A673 (cell line): ENCODE measurements around the gene FSIP1. TPM values are rescaled to one million over a fixed set of nuclear protein-coding genes. Genes with fewer than 3 reads are reported as not detected.

ENCODE experiments used
- BruUV-seq: library from RNA; stranded (reverse); fragments of 400-500 nt; replicated peaks from 2 replicates; lab custom pipeline; 2021; lab: Mats Ljungman, UMichigan
- CTCF ChIA-PET: fragments of 300-600 bp; sonication (Branson Sonifier 250); formaldehyde crosslinking; loops from one replicate; lab custom pipeline; 2022; ENCODE audit warnings: antibody characterized with exemption; lab: Charles Lee
- POLR2A ChIA-PET: fragments of 300-600 bp; sonication (Branson Sonifier 250); formaldehyde crosslinking; loops from one replicate; lab custom pipeline; 2022; ENCODE audit warnings: antibody characterized with exemption; ENCODE audit not compliant: low non-redundant PET; lab: Charles Lee
- DNase-seq: peaks from one replicate; pipeline ENCODE4 v3.0.0-alpha.2; 2015; ENCODE audit warnings: low spot score
- H3K27ac ChIP-seq: fragments of 200-600 bp; sonication (generic); 2 replicates; pipeline ENCODE4 v1.5.1; 2016; ENCODE audit warnings: mixed run types, low read depth, mild to moderate bottlenecking, mixed read lengths, antibody characterized with exemption, low read length; ENCODE audit not compliant: poor library complexity, severe bottlenecking
- H3K27me3 ChIP-seq: fragments of 200-600 bp; sonication (generic); replicated peaks from 2 replicates; pipeline ENCODE4 v1.6.1; 2017; ENCODE audit warnings: mixed run types, low read depth, mild to moderate bottlenecking, mixed read lengths, antibody characterized with exemption, low read length; ENCODE audit not compliant: insufficient read depth, poor library complexity
- H3K36me3 ChIP-seq: fragments of 200-600 bp; sonication (generic); 2 replicates; pipeline ENCODE4 v1.6.1; 2016; ENCODE audit warnings: mixed run types, mild to moderate bottlenecking, mixed read lengths, antibody characterized with exemption, low read length; ENCODE audit not compliant: insufficient read depth, poor library complexity, severe bottlenecking
- H3K4me1 ChIP-seq: fragments of 200-600 bp; sonication (generic); 2 replicates; pipeline ENCODE4 v1.6.1; 2017; ENCODE audit warnings: mixed run types, mild to moderate bottlenecking, mixed read lengths, antibody characterized with exemption, low read length; ENCODE audit not compliant: insufficient read depth, poor library complexity, severe bottlenecking
- H3K4me3 ChIP-seq: fragments of 200-600 bp; sonication (generic); 2 replicates; pipeline ENCODE4 v1.5.1; 2016; ENCODE audit warnings: low read depth, mixed run types, mild to moderate bottlenecking, mixed read lengths, low read length; ENCODE audit not compliant: poor library complexity, severe bottlenecking
- H3K9me3 ChIP-seq: fragments of 200-600 bp; sonication (generic); 2 replicates; pipeline ENCODE4 v1.6.1; 2016; ENCODE audit warnings: mixed run types, low read depth, mild to moderate bottlenecking, mixed read lengths, antibody characterized with exemption, low read length; ENCODE audit not compliant: poor library complexity, severe bottlenecking
- CTCF ChIP-seq: fragments of 300-800, 200-600 bp; sonication (generic); conservative IDR thresholded peaks from 2 replicates; pipeline ENCODE4 v1.5.1; 2017; ENCODE audit warnings: low read depth, mild to moderate bottlenecking, antibody characterized with exemption, low read length, moderate library complexity, mixed read lengths
- EZH2 ChIP-seq: fragments of 200-600 bp; sonication (generic); IDR thresholded peaks from 2 replicates; pipeline ENCODE4 v1.6.1; 2017; ENCODE audit warnings: borderline replicate concordance, low read depth, mild to moderate bottlenecking, mixed read lengths, antibody characterized with exemption, low read length; ENCODE audit not compliant: poor library complexity, severe bottlenecking
- intact Hi-C: fragments of 100-400 bp; cut with micrococcal nuclease; formaldehyde crosslinking; loops from one replicate; pipeline ENCODE4 v1.10.0; 2022; ENCODE audit not compliant: unreplicated experiment
- total RNA-seq: library from RNA; stranded (reverse); gene quantifications from 2 replicates; pipeline ENCODE4 v1.2.3, GENCODE V29; 2021

The FSIP1 gene
- total RNA-seq, 1 experiment from 2014 or later, result 0.37 TPM

GRCh38 chr15:39803016-39803415, 20.4 kb upstream of the FSIP1 start:
- ChIA-PET POLR2A (no interaction called here), CTCF (interaction anchor here (0.6 to 1.0 kb wide), 3 partner anchors 72 to 145 kb away, joined by 3 to 9 read pairs (median 3); no protein-coding TSS in a partner anchor)
- no TSS peak for BruUV-seq
- intact Hi-C loops, result no loop called here
- Histone ChIP-seq H3K27ac (no peak overlapping the region), H3K4me3 (no peak overlapping the region), H3K27me3 (no peaks in the 10 kb centered on the region), H3K4me1 (no peaks in the 10 kb centered on the region), H3K9me3 (no peaks in the 10 kb centered on the region), H3K36me3 (no peaks in the 10 kb centered on the region)
- no peak for TF ChIP-seq CTCF
- TF ChIP-seq EZH2, result no peak
- no peak for DNase-seq

GRCh38 chr15:39801641-39802309, 19.1 kb upstream of the FSIP1 start:
- Histone ChIP-seq H3K4me3 (no peak overlapping the region), H3K27ac (no peak overlapping the region), H3K36me3 (no peaks in the 10 kb centered on the region), H3K9me3 (no peaks in the 10 kb centered on the region), H3K4me1 (no peaks in the 10 kb centered on the region), H3K27me3 (no peaks in the 10 kb centered on the region)
- BruUV-seq, result no TSS peak
- intact Hi-C loops, result loop anchor here (1.0 kb wide), 1 partner anchor 74 kb away; no protein-coding TSS in a partner anchor
- CTCF ChIA-PET, result interaction anchor here (1.0 kb wide), 1 partner anchor 73 kb away, joined by 3 read pairs; no protein-coding TSS in a partner anchor
- peak; percentile 41 for DNase-seq
- POLR2A ChIA-PET, result no interaction called here
- peak; percentile 57 for TF ChIP-seq CTCF
- TF ChIP-seq EZH2, result no peak

- TF ChIP-seq EZH2 (no peak), CTCF (no peak)
- no peak for DNase-seq
- Histone ChIP-seq H3K27ac (no peak overlapping the region), H3K4me1 (no peaks in the 10 kb centered on the region), H3K36me3 (no peaks in the 10 kb centered on the region), H3K27me3 (no peaks in the 10 kb centered on the region), H3K4me3 (no peak overlapping the region), H3K9me3 (no peaks in the 10 kb centered on the region)
- no TSS peak for BruUV-seq
- intact Hi-C loops, result no loop called here
- ChIA-PET POLR2A (no interaction called here), CTCF (no interaction called here)
These were observed 16.9 kb upstream of the FSIP1 start for GRCh38 chr15:39799552-39800011.
